Measurements from ENCODE around the gene XPA. TPM values are rescaled to one million over a fixed set of nuclear protein-coding genes. Genes with fewer than 3 reads are reported as not detected.

Gene XPA
- total and polyA plus RNA-seq, 8 donors: 1.3 to 31.0 (median 23.9) TPM

GRCh38 chr9:97721396-97721795, 24.3 kb upstream of the XPA start:
- DNase-seq: no peak
- H3K9me3 ChIP-seq: peaks cover 0 to 6% (median 0%) of the 10 kb centered on the region in 4 donors
- WGBS, 5 donors: 71 to 90% (median 85%) methylated on average over 2 of the region's 2 CpGs
- intact Hi-C loops (cut with DNase I; ENCODE audit: low total_unique reads): no loop called here
- no peak overlapping the region for H3K27ac ChIP-seq
- no peak overlapping the region for H3K4me3 ChIP-seq
- no peaks in the 10 kb centered on the region for H3K27me3 ChIP-seq
- H3K4me1 ChIP-seq: no peaks in the 10 kb centered on the region
- no peaks in the 10 kb centered on the region for H3K36me3 ChIP-seq
- TF ChIP-seq EP300 (IDR thresholded peaks at IDR 0.05): no peak

- H3K4me1 ChIP-seq: no peaks in the 10 kb centered on the region
- DNase-seq: no peak
- intact Hi-C loops (cut with DNase I; ENCODE audit: low total_unique reads): no loop called here
- H3K27me3 ChIP-seq: no peaks in the 10 kb centered on the region
- TF ChIP-seq POLR2A (IDR thresholded peaks at IDR 0.05) (no peak), POLR2AphosphoS5 (IDR thresholded peaks at IDR 0.05) (no peak), CTCF (IDR thresholded peaks at IDR 0.05) (no peak), EP300 (IDR thresholded peaks at IDR 0.05) (no peak)
- no peaks in the 10 kb centered on the region for H3K36me3 ChIP-seq
- no peak overlapping the region for H3K4me3 ChIP-seq
- H3K27ac ChIP-seq: no peak overlapping the region
- WGBS, 5 donors: 56 to 76% (median 67%) methylated on average over 3 of the region's 3 CpGs
- H3K9me3 ChIP-seq: peaks cover 0 to 6% (median 0%) of the 10 kb centered on the region in 4 donors
Observed at GRCh38 chr9:97717866-97718265, 20.7 kb upstream of the XPA start.

- Histone ChIP-seq H3K27ac (no peak overlapping the region), H3K36me3 (no peaks in the 10 kb centered on the region), H3K4me3 (no peak overlapping the region), H3K27me3 (peaks cover 0 to 13% (median 0%) of the 10 kb centered on the region in 3 donors), H3K4me1 (peaks cover 0 to 7% (median 2%) of the 10 kb centered on the region in 4 donors), H3K9me3 (no peaks in the 10 kb centered on the region)
- WGBS, 5 donors: 14 to 29% (median 21%) methylated on average over 3 of the region's 3 CpGs
- peak in 1 of 2 donors; percentile 74 for DNase-seq
- intact Hi-C loops (cut with DNase I; ENCODE audit: low total_unique reads): loop anchor here (5.0 kb wide), 1 partner anchor 188 kb away; no protein-coding TSS in a partner anchor
- TF ChIP-seq EP300 (IDR thresholded peaks at IDR 0.05): no peak
- TF ChIP-seq POLR2AphosphoS5 (IDR thresholded peaks at IDR 0.05): no peak
- no peak for TF ChIP-seq POLR2A (IDR thresholded peaks at IDR 0.05)
- no peak for TF ChIP-seq CTCF (IDR thresholded peaks at IDR 0.05)
Observed at GRCh38 chr9:97714435-97714834, 17.3 kb upstream of the XPA start.

- Histone ChIP-seq H3K36me3 (no peaks in the 10 kb centered on the region), H3K27me3 (peaks cover 0 to 13% (median 0%) of the 10 kb centered on the region in 3 donors), H3K4me3 (no peak overlapping the region), H3K9me3 (no peaks in the 10 kb centered on the region), H3K4me1 (peaks cover 0 to 7% (median 2%) of the 10 kb centered on the region in 4 donors), H3K27ac (no peak overlapping the region)
- TF ChIP-seq POLR2A (IDR thresholded peaks at IDR 0.05): no peak
- no peak for TF ChIP-seq CTCF (IDR thresholded peaks at IDR 0.05)
- TF ChIP-seq EP300 (IDR thresholded peaks at IDR 0.05): no peak
- no peak for TF ChIP-seq POLR2AphosphoS5 (IDR thresholded peaks at IDR 0.05)
- DNase-seq: peak in 1 of 2 donors; percentile 42
- intact Hi-C loops (cut with DNase I; ENCODE audit: low total_unique reads): loop anchor here (5.0 kb wide), 1 partner anchor 191 kb away; no protein-coding TSS in a partner anchor
- 37 to 47% (median 43%) methylated on average over 12 of the region's 12 CpGs for WGBS, 5 donors
Observed at GRCh38 chr9:97711223-97711626, 14.1 kb upstream of the XPA start.

All from stomach (tissue), 9 donors.